ENCODE results near the gene SCN5A. TPM values are rescaled to one million over a fixed set of nuclear protein-coding genes. Genes with fewer than 3 reads are reported as not detected.
A peak's percentile ranks its signal among the peaks of the same experiment; 100 is the strongest.

Gene SCN5A
- total and polyA plus RNA-seq, 2 of the 13 experiments (the other 11 are each of a cell fraction or from before 2014, with no cell fraction given) = 0.22 TPM; not detected in 1

GRCh38 chr3:38614651-38615352 lies 34.7 kb downstream of the SCN5A start:
- no peak overlapping the region for H3K4me3 ChIP-seq (replicated peaks in 1 of 3; ENCODE audit: insufficient read depth in 1 of 3, low read depth in 2 of 3, low read length in 3 of 3)
- 4% methylated on average over 3 of the region's 9 CpGs for WGBS (ENCODE audit: low lambda C conversion rate)
- ATAC-seq = no peak
- FAIRE-seq = no peak
- H3K9ac ChIP-seq (ENCODE audit: insufficient read depth, low read depth, low read length) = no peak overlapping the region
- H3K36me3 ChIP-seq (replicated peaks in 1 of 2; ENCODE audit: control insufficient read depth in 1 of 2, insufficient read depth in 2 of 2, low read length in 2 of 2) = no peaks in the 10 kb centered on the region
- no peaks in the 10 kb centered on the region for H3K9me3 ChIP-seq (ENCODE audit: low read length)
- H3K79me2 ChIP-seq (ENCODE audit: insufficient read depth, low read length) = no peaks in the 10 kb centered on the region
- no peak overlapping the region for H2AFZ ChIP-seq (ENCODE audit: low read length)
- H3K4me2 ChIP-seq (ENCODE audit: low read depth, low read length) = no peak overlapping the region
- TF ChIP-seq ZNF7 (CRISPR knock-in tag; IDR thresholded peaks at IDR 0.05) (no peak), RAD51 (IDR thresholded peaks at IDR 0.05; ENCODE audit: borderline replicate concordance) (no peak), ZFX (CRISPR knock-in tag; IDR thresholded peaks at IDR 0.05; ENCODE audit: low read depth) (no peak), SRF (IDR thresholded peaks at IDR 0.05; ENCODE audit: low read depth, low read length) (no peak), ZNF274 (CRISPR knock-in tag; IDR thresholded peaks at IDR 0.05) (no peak), CREB1 (IDR thresholded peaks at IDR 0.05) (peak; percentile 49), CREB1 (CRISPR knock-in tag; IDR thresholded peaks at IDR 0.05) (no peak)
- TF ChIP-seq, protein P1, sequence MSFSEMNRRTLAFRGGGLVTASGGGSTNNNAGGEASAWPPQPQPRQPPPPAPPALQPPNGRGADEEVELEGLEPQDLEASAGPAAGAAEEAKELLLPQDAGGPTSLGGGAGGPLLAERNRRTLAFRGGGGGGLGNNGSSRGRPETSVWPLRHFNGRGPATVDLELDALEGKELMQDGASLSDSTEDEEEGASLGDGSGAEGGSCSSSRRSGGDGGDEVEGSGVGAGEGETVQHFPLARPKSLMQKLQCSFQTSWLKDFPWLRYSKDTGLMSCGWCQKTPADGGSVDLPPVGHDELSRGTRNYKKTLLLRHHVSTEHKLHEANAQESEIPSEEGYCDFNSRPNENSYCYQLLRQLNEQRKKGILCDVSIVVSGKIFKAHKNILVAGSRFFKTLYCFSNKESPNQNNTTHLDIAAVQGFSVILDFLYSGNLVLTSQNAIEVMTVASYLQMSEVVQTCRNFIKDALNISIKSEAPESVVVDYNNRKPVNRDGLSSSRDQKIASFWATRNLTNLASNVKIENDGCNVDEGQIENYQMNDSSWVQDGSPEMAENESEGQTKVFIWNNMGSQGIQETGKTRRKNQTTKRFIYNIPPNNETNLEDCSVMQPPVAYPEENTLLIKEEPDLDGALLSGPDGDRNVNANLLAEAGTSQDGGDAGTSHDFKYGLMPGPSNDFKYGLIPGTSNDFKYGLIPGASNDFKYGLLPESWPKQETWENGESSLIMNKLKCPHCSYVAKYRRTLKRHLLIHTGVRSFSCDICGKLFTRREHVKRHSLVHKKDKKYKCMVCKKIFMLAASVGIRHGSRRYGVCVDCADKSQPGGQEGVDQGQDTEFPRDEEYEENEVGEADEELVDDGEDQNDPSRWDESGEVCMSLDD (CRISPR knock-in tag; IDR thresholded peaks at IDR 0.05; ENCODE audit: borderline replicate concordance) = no peak
- POLR2A ChIA-PET = no interaction called here
- no TSS peak for BruUV-seq (replicated peaks)
- no peak overlapping the region for H3K27ac ChIP-seq (ENCODE audit: extremely low read length, insufficient read depth, low read length)
- H4K20me1 ChIP-seq (ENCODE audit: insufficient read depth, low read length) = no peaks in the 10 kb centered on the region
- in situ Hi-C loops (cut with HindIII; ENCODE audit: extremely low pct_ligation_motif_present, low pct_unique_long_range_greater_than_20kb) = no loop called here
- CTCF ChIA-PET (ENCODE audit: low intra/inter-chr PET ratio, low total read pairs) = no interaction called here
- no peaks in the 10 kb centered on the region for H3K4me1 ChIP-seq (ENCODE audit: insufficient read depth, low read length)
- DNase-seq (ENCODE audit: low spot score) = no peak
- H3K27me3 ChIP-seq (ENCODE audit: control insufficient read depth in 1 of 2, insufficient read depth in 2 of 2, low read length in 2 of 2) = peaks cover 9 to 74% of the 10 kb centered on the region in 2 experiments
- intact Hi-C loops (cut with micrococcal nuclease; ENCODE audit: unreplicated experiment) = no loop called here
